Left forelimb (tissue), 1 donor: Measurements from ENCODE around the gene WSB2.

Source experiments
- DNase-seq: peaks from one replicate; pipeline ENCODE4 v3.0.0-alpha.2; 2018; ENCODE audit warnings: low spot score

WSB2 gene

DNA sequence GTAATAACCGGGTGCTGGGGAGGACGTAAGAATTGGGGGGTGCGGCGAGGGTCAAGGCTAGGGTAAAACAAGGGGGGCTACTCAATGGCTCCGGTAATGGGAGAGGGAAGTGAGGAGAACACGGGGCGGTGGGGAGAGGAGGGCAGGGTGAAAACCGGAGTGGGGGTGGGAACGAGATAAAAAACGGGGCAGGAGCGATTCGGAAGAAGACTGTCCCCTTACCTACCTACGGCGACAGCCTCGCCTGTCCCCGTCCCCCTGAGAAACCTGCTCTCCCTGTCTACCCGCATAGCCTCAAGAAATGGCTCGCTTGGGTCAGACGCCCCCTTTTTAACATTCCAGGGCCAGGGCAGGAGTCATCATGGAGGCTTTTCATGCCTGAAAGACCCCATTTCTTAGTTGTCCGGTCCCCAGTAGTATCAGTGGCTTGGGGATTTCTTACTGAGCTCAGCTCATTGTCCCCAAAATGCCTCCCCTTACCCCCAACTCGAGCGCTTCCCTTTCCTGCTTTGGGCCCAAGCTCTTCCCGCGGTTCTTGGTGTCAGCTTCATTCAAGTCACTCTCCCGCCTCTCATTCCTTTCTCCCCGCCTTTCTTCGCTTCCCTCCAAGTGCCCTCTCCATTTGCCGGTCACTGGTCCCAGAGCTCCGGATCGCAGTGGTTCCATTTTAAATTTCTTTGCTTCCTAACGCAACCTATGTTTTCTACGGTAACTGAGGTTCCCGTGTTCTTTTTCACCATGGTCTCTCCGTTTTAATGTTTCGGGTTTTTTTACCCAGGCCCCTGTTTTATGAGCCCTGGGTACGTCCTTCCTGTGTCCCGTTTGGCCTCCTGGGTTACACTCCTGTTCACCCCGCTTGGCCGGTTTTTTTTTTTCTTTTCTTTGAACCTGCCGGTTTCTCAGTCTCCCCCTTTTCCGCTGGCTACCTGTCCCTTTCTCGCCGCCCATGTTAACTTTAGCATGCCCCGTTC lies 1.2 kb upstream of the WSB2 start:
- peak; percentile 74 for DNase-seq

DNA sequence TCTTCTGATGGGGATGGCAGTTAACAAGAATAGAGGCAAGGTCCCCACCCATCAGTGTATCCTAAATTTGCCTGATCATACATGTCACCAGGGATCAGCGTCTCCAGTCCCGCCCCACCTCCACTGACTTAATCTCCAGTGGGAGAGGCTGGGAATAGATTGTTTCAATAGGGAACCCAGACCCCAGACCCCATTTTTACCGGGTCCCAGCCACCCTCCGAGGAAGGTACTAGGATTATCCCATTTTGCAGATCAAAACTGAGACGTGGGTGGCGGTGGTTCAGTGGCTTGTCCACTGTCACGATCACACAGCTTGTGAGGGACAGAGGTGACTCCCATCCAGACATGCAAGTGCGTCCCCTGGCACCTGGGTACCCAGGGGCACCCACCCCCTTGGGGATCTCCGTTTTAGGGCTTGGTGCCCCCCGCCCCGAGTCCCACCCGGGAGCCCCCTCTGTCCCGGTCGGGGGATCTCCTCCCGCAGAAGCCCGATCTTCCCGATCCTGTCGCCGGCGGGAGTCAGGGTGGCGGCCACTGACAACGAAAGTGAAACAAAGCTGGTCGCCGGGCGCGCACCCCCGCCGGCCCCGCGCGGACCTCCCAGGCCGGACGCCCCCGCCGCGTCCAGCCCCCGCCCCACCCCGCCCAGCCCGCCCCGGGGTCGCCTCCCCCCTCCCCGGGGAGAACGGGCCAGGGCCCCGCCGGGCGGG lies 523 bp downstream of the WSB2 start:
- DNase-seq: peak; percentile 79

DNA sequence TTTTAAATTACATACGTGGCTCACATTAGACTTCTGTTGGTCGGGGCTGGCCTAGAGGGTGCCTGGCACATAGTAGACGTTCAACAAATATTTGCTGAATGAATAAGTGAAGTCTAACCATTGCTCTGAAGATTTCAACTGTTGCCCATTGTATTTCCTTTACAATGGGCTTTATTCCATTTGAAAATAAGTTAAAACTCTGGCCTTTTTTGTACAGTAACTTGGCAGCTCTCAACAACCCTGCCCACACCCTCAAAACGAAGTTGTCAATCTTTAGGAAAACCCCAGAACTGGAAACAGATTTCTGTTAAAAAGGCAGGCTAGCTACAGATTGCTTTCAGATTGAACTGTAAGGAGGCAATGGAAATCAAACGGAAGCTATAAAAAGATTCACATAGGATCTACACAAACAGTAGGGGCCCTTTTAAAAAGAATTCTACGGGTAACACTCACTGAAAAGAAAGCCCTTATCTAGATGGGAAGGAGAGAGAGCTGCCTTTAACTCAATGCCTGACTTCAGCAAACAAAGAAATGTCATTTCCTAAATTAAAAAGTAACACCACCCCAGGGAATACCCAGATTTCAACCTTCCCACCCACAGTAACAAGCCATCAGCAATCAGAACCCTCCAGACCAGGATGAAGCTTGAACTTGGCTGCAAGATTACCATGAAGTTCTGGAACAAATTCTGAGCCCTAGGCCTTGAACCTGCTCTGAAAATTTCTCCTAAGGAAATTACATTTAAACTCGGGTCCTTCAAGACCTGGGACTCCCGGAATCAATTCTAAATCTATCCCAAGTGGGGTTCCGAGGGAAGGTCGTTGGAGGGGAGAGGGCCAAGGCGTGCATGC lies 1.4 kb downstream of the WSB2 start:
- DNase-seq: no peak

DNA sequence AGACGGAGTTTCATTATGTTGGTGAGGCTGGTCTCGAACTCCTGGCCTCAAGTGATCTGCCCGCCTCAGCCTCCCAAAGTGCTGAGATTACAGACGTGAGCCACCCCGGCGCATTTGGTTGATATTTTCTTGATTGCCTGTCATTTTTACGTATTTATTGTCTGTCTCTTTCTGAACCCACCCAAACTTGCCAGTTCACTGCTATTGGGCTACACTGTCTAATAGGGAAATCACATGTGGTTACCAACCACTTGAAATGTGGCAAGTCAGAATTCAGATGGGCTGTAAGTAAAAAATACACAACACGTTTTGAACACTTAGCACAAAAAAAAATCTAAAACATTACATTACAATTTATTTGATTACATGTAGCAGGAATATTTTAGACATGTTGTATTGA lies 2.1 kb downstream of the WSB2 start:
- no peak for DNase-seq

DNA sequence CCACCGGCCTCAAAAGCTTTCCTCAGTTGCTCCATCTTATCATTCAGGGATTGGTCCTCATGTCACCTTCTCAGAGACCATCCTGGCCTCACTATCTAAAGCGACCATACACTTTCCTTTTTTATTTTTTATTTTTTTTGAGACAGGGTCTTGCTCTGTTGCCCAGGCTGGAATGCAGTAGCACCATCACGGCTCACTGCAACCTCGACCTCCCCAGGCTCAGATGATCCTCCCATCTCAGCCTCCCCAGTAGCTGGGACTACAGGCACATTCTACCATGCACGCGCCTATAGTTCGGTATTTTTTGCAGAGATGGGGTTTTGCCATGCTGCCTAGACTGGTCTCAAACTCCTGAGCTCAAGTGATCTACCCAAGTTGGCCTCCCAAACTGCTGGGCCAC lies 2.8 kb downstream of the WSB2 start:
- no peak for DNase-seq

DNA sequence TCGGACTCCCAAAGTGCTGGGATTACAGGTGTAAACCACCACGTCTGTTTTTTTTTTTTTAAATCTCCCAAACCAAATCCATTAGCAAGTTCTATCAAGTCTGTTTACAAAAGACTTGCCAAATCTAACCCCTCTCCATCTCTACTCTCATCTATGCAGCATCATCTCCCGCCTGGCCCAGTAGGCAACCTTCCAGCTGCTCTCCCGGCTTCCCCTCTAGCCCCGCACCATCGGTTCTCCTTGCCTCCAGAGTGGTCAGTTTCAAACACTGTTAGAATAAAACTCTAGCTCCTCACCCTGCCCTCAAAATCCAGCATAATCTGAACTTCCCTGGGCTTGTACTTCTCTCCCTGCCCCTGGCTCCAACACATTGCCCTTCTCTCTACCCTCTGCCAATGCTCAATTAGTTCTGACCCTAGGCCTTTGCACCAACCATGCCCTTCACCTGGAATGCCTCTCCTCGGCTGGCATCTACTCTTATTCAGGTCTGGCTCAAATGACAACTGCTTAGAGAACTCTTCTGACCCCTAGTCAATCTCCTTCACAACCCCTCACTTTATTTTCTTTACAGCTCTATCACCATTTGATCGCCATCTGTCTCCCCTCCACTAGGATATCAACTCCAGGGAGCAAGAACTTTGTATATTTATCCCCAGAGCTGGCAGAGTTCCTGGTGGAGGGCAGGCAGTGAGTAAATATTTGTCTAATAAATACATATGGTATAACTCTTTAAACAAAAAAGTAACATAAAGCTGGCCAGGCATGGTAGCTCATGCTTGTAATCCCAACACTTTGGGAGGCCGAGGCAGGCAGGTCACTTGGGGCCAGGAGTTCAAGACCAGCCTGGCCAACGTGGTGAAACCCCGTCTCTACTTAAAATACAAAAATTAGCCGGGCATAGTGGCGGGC lies 4.9 kb downstream of the WSB2 start:
- DNase-seq: no peak

DNA sequence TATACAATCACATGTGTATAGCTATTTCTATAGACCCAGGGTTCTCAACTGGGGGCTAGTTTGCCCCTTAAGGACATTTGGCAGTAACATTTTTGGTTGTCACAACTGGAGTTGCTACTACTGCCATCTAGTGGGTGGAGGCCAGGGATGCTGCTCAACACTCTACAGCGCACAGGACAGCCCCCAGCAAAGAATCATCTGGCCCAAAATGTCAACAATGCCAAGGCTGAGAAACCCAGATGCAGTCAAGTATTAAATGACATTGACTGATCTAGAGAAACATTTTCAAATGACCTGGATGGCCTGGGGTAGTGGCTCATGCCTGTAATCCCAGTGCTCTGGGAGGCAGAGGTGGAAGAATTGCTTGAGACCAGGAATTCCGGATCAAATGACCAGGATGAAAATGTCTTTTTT lies 5.8 kb downstream of the WSB2 start:
- DNase-seq: no peak

DNA sequence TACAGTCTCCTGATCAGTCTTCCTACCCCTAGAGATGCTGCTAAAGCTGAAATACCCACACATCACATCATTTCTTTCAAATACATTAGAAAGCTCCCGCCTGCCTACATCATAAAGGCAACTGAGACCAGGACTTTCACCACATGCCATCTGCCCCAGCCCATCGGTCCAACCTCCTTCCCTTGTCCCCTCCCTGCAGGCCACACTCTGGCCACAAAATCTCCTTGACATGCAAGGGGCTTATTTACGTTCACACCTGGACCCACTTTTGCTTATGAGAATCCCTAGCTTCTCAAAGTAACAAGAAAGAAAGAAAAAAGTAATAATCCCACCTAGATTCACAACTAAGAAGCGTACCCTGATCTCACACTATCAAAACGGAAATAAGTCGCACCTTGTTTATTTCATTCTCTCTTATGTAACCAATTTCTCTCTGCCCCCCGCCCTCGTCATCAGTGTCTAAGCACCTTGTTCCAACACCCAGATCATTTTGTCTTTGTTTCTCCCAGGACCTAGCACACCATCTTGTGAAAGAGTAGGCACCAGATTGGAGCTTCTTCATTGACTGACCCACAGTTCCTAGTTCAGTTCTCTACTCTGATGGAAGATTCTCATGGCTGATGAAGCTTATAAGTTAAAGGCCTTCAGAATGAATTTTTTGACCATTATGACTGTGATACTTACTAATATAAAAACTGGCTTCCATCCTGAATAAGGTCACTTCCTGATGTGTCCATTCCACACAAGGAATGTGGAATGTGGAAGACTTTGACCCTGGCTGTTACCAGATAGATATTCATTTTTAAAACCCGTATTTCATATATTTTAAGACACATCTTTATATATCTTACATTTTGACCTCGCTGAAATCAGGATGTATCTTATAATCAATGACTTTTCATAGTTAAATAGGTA lies 7.7 kb downstream of the WSB2 start:
- DNase-seq: no peak

DNA sequence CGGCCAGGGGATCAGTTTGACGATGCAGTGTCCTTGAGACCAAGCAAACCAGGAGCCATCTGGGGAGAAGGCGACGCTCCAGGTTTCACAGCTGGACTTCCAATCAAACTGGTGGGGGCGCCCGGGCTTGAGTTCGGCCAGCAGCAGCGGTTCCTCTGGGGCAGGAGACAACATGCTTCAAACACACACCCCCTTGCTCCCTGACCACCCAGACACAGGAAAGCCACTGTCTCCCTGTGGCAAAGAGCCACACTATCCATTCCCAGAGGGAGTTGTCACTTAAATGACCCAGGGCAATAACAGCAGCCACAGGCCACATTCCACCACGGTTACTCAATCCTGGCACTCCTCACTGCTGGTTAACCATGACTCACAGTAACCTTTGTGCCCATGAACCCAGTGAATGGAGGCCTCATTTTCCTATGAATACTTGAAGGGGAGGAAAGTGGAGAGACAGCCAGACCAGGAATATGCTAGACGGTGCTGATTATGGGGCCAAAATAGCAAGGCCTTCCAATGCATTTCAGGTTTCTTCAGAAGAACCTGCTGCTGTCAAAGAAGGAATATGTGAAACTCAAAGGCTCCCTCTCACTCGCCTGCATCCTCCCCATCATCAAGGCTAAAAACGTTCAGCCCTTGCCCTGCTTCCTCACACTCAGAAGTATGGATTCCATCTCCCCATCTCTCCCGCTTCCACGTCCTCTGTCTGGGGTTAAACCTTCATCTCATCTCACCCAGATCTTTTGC lies 8.5 kb downstream of the WSB2 start:
- no peak for DNase-seq

DNA sequence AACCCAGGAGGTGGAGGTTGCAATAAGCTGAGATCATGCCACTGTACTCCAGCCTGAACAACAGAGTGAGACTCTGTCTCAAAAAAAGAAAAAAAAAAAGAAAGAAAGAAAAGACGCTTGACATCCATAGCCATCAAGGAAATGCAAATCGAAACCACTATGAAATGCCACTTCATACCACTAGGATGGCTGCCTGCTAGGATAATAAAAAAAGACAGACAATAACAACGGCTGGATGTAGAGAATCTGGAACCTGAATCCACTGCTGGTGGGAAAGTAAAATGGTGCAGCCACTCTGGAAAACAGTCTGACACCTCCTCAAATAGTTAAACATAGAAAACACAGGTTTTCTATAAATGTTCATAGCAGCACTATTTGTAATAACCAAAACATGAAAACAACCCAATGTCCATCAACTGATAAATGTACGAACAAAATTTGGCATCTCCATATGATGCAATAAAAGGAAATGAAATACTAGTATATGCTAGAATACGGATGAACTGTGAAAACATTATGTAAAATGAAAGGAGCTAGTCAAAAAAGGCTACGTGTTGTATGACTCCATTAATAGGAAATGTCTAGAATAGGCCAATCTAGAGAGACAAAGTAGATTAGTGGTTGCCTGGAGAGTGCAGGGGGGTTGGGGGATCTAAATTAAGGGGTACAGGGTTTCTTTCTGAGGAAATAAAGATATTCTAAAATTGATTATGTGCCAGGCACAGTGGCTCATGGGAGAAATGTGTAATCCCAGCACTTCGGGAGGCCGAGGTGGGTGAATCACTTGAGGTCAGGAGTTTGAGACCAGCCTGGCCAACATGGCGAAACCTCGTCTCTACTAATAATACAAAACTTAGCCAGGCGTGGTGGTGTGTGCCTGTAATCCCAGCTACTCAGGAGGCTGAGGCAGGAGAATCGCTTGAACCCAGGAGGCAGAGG lies 9.7 kb downstream of the WSB2 start:
- DNase-seq: no peak

DNA sequence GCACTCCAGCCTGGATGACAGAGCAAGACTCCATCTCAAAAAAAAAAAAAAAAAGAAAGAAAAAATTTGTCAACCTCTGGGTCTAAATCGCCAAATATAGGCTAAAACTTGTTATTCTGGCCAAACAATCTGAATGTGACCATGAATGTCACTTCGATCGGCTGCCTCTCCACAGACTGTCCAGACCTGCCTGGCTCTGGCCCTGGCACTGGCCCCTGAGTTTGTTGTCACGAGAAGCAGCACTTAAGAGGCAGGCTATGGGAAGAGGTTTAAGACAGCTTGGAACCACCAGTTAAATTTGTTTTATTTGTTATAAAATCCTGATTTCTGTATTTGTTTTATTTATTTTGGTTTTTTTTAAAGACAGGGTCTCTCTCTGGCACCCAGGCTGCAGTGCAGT lies 14.5 kb downstream of the WSB2 start:
- no peak for DNase-seq

DNA sequence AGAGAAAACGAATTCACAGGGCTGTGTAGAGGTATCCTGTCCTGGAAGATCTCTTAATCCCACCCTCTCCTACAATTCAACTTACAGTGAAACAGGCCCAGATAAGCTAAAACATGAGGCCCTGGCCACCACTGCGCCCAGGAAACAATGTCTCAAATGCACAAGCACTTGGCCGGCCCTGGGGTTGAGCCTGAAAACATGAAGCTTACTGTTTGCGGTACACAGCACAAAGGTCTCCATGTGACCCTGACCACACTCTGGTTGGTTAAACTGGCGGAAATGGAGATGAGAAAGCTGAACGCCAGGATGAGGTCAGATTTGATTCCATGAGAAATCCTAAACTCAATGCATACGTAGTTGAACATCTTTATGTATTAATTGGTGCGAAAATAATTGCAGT lies 16.4 kb downstream of the WSB2 start:
- no peak for DNase-seq

DNA sequence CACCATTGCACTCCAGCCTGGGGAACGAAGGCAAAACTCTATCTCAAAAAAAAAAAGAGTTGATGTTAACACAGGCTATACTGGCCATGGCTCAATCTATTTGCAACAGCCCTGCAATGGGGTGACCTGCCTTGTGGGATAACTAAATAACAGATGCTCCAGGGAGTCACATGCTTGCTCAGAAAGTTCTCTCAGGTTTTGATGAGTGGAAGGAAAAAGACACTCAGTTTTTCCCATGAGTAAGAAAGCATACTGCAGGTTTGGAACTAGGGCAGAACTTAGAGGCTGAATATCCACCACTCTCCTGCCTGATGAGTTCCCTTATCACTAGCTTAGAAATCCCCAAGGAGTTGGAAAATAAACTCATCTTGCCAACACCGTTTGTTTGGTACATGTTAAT lies 16.9 kb downstream of the WSB2 start:
- DNase-seq: no peak

DNA sequence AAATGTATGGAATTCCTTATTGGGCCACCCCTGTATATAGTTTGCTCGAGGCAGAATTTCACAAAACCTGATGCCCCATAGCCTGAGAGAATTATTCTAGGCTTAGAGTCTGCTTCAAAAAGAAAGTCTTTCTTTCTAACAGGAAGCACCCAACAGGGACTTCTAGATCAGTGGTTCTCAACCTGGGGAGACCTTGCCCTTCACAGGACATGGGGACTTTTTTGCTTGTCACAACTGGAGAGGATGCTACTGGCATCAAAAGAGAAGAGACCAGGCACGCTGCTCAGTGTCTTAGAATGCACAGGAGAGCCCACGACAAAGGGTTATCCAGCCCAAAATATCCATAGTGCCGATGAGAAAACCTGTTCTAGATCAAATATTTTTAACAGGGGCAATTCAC lies 18.9 kb downstream of the WSB2 start:
- DNase-seq: no peak

DNA sequence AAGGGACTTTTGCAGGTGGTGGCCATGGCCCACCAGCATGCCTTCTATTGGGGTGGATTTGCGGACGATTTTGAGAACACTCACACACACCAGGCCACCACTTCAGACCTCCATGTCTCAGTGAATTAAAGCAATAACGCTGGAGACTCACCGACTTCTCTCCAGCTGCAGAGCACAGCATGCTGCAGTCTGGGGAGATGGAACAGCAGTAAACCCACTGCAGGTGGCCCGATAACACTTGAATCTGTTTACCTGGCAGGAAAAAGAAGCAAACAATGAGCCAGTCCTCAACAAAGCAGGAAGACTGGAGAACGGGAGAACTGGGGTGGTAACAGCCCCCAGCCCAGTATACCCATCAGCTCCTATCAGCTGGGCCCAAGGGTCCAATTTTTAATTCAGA lies 22.8 kb downstream of the WSB2 start:
- no peak for DNase-seq

DNA sequence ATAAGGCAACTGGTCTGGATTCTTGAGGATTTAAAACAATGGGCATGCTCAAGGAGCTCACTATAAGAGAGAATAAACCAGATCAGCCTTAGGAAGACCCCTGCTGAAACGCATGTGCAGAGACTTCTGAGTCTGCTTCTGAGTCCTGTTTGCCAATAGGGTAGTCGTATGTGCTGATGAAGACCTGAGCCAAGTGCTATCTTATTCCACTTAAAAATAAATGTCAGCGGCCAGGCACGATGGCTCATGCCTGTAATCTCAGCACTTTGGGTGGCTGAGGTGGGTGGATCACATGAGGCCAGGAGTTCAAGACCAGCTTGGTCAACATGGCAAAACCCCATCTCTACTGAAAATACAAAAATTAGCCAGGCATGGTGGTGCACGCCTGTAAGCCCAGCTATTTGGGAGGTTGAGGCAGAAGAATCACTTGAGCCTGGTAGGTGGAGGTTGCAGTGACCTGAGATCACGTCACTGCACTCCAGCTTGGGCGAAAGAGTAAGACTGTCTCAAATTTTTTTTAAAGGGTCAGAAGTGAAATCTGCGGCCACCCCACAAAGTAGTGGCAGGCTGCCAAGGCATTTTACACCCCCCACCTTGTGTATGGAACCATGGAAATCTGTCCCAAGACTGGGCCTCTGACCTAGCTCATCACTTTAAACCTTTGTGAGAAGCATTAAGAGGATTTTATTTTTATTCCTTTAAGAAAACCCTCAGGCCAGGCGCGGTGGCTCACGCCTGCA lies 24.1 kb downstream of the WSB2 start:
- DNase-seq: no peak

DNA sequence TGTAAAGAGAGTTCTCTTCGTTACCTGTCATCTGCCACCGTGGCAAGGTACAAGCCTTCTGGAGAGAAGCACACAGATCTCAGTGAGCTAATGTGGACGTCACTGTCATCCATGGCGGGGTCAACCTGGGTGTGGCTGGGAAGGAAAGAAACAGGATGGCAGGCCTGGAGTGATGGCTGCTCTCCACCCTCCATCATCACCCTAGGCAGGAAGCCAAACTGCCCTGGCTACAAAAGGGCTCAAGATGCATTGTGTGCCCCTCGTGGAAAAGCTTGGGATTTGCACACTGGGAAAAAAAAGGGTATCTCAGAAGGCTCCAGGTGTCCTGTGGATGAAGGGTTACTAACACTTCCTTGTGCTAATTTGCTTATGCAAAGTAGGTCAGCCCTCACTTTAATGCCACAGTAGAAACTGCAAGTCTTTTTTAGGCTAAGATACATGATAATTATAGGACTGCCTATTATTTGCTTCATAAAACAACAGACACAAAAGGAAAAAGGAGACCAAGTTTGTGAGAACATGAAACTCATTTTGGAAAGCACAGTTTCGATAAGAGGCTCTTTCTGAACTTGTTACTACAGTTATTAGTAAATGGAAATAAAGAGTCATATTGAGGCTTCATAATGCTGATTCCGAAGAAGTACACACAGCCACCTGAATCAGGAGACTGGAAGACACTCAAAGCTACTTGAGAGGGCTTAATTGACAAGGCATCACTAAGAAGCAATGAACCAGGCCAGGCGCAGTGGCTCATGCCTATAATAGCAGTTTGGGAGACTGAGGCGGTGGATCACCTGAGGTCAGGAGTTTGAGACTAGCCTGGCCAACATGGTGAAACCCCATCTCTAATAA lies 25.6 kb downstream of the WSB2 start:
- no peak for DNase-seq
